ENCODE data around the gene SPA17.
A peak's percentile ranks its signal among the peaks of the same experiment; 100 is the strongest.

Gene SPA17

DNA sequence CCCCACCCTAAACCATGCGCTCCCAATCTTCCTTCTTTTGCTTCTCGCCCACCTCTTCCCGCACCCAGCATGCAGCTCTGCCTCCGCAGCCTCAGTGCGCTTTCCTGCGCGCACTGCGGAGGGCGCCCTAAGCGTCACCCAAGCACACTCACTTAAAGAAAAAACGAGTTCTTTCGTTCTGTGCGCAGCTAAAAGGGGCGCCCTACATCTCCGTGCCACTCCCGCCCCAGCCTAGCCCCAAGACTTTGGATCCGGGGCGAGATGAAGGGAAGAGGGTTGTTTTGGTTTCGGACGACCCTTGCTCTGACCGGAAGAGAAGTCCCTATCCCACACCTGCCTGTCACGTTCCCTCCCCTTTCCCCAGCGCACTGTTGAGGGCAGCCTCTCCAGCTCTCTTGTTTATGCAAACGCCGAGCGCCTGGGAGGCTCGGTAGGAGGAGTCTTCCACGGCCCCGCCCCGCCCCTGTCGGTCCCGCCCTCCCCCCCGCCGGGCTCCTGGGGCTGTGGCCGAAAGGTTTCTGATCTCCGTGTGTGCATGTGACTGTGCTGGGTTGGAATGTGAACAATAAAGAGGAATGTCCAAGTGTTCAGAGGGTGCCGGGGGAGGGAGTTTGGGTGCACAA lies 73.0 kb downstream of the SPA17 start:
- TF ChIP-seq, protein P1, sequence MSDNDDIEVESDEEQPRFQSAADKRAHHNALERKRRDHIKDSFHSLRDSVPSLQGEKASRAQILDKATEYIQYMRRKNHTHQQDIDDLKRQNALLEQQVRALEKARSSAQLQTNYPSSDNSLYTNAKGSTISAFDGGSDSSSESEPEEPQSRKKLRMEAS (IDR thresholded peaks at IDR 0.05; ENCODE audit: low read depth, low read length), result no peak
- TF ChIP-seq, protein P2, sequence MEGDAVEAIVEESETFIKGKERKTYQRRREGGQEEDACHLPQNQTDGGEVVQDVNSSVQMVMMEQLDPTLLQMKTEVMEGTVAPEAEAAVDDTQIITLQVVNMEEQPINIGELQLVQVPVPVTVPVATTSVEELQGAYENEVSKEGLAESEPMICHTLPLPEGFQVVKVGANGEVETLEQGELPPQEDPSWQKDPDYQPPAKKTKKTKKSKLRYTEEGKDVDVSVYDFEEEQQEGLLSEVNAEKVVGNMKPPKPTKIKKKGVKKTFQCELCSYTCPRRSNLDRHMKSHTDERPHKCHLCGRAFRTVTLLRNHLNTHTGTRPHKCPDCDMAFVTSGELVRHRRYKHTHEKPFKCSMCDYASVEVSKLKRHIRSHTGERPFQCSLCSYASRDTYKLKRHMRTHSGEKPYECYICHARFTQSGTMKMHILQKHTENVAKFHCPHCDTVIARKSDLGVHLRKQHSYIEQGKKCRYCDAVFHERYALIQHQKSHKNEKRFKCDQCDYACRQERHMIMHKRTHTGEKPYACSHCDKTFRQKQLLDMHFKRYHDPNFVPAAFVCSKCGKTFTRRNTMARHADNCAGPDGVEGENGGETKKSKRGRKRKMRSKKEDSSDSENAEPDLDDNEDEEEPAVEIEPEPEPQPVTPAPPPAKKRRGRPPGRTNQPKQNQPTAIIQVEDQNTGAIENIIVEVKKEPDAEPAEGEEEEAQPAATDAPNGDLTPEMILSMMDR (IDR thresholded peaks at IDR 0.05; ENCODE audit: low read depth, low read length), result peak; percentile 15
- H3K4me3 ChIP-seq (ENCODE audit: low read depth, low read length), result no peak overlapping the region
- DNase-seq (ENCODE audit: low read depth), result peak; percentile 29
